ENCODE measurements around the gene CHPF2. TPM values are rescaled to one million over a fixed set of nuclear protein-coding genes. Genes with fewer than 3 reads are reported as not detected.

Gene CHPF2
- total RNA-seq, 6 experiments from 2014 or later = 11.9 to 20.7 (median 17.7) TPM

DNA sequence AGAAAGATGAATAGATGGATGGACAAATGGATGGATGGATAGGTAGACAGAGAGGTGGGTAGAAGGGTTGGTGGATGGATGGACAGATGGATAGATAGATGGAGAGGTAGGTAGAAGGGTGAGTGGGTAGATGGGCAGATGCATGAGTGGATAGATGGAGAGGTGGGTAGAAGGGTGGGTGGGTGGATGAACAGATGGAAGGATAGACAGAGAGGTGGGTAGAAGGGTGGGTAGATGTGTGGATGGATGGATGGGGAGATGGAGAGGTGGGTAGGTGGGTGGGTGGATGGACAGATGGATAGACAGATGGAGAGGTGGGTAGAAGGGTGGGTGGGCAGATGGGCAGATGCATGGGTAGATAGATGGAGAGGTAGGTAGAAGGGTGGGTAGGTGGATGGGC lies 34.4 kb upstream of the CHPF2 start:
- ATAC-seq (no peak), DNase-seq (no peak)
- intact Hi-C loops (cut with DNase I) = no loop called here

DNA sequence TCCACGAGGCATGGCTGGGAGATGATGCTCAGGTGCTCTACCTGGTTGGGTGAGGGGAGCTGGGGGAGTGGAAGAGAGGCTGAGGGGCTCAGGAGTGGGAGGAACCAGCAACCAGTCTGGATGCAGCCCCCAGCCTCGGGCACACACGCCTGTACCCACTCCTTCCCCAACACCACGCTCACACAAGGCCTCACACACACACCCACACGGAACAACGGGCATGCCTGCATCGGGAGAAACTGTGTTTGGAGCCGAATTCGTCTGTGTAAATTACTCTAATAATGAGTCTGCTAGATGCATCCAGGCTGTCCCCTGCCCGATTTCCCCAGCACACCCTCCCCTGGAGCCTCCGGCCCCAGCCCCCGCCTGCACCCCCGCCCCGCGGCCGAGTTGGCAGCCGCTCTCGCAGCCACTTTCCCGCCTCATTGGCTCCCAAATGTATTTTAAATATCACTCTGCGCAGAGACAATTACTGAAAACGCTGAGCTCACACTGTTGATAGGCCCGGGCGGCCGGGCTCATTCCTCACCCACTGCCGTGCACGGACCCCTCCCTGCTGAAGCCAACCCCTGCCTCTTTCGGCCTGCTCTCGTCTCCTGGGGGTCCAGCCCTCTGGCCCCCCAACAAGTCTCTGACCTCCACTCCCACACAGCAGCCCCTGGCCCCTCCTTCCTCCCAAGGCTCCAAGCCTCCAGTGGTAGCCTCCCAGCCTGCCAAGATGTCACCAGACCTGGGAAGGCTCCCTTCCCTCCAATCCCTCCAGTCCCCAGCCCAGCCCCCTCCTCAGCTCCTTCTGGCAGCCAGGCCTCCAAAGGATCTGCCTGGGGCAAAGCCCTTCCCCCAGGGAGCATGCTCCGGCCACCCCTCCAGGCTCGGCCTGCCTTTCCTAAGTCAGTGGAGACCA lies 33.1 kb upstream of the CHPF2 start:
- intact Hi-C loops (cut with DNase I) = no loop called here
- Histone ChIP-seq H3K36me3 (no peaks in the 10 kb centered on the region), H3K9me3 (no peaks in the 10 kb centered on the region), H3K27ac (no peak overlapping the region), H3K4me1 (no peaks in the 10 kb centered on the region), H3K4me3 (no peak overlapping the region), H3K27me3 (no peaks in the 10 kb centered on the region)
- TF ChIP-seq, protein P1, sequence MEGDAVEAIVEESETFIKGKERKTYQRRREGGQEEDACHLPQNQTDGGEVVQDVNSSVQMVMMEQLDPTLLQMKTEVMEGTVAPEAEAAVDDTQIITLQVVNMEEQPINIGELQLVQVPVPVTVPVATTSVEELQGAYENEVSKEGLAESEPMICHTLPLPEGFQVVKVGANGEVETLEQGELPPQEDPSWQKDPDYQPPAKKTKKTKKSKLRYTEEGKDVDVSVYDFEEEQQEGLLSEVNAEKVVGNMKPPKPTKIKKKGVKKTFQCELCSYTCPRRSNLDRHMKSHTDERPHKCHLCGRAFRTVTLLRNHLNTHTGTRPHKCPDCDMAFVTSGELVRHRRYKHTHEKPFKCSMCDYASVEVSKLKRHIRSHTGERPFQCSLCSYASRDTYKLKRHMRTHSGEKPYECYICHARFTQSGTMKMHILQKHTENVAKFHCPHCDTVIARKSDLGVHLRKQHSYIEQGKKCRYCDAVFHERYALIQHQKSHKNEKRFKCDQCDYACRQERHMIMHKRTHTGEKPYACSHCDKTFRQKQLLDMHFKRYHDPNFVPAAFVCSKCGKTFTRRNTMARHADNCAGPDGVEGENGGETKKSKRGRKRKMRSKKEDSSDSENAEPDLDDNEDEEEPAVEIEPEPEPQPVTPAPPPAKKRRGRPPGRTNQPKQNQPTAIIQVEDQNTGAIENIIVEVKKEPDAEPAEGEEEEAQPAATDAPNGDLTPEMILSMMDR (IDR thresholded peaks at IDR 0.05) = no peak
- no peak for TF ChIP-seq POLR2A (IDR thresholded peaks at IDR 0.05)
- ATAC-seq (no peak), DNase-seq (no peak)
- 65% methylated on average over 16 of the region's 30 CpGs for WGBS (ENCODE audit: insufficient coverage, low coverage, low lambda C conversion rate, missing lambda C conversion rate)

More for the DNA sequence above, 34.4 kb upstream of the CHPF2 start:
- Histone ChIP-seq H3K9me3 (no peaks in the 10 kb centered on the region), H3K4me3 (no peak overlapping the region), H3K27me3 (no peaks in the 10 kb centered on the region), H3K4me1 (no peaks in the 10 kb centered on the region), H3K36me3 (no peaks in the 10 kb centered on the region), H3K27ac (no peak overlapping the region)
- TF ChIP-seq, protein P1 (IDR thresholded peaks at IDR 0.05) = no peak
- TF ChIP-seq POLR2A (IDR thresholded peaks at IDR 0.05) = no peak

DNA sequence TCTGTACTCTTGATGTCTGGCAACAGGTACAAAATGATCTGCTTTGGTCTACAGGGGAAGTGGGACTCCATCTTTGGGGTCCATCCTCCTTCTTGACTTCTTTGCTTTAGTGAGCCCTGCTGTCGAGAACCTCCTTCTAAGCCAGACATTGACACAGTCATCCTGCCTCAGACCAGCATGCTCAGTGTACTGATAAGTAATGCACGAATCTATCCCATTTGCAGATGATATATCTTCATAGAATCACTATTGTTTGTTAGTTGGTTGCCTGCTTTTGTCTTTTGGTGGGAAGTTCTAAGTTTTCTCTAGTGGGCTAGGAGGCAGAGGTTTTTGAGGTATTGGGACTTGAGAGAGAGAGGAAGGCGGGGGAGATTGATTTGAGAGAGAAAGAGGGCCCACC lies 30.9 kb upstream of the CHPF2 start:
- intact Hi-C loops (cut with DNase I) = no loop called here
- Histone ChIP-seq H3K27me3 (no peaks in the 10 kb centered on the region), H3K27ac (no peak overlapping the region), H3K4me3 (no peak overlapping the region), H3K4me1 (no peaks in the 10 kb centered on the region), H3K9me3 (no peaks in the 10 kb centered on the region), H3K36me3 (no peaks in the 10 kb centered on the region)
- DNase-seq = no peak
- 75% methylated on average over 3 of the region's 3 CpGs for WGBS (ENCODE audit: insufficient coverage, low coverage, low lambda C conversion rate, missing lambda C conversion rate)
- no peak for ATAC-seq
- TF ChIP-seq POLR2A (IDR thresholded peaks at IDR 0.05) = no peak
- TF ChIP-seq, protein P1 (IDR thresholded peaks at IDR 0.05) = no peak

DNA sequence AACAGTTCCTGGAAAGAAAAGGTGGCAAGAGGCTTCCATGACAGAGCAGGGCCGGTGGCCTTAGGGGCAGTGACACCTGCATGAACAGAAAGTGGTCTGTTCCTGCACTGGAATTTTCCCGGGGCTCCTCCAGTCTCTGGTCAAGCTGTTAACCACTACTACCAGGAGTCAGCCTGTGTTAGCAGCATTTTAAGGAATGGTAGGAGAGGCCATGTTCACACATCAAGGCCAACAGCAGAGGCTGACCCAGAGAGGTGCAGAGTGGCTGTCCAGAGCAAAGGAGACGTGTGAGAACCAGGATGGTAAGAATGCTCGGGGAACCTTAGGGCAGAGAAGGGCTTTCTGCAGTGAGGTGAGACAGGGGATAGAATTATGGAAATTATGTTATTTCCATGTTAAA lies 30.5 kb upstream of the CHPF2 start:
- no peak for DNase-seq
- H3K36me3 ChIP-seq = no peaks in the 10 kb centered on the region
- no peaks in the 10 kb centered on the region for H3K4me1 ChIP-seq
- H3K4me3 ChIP-seq = no peak overlapping the region
- ATAC-seq = no peak
- no peak for TF ChIP-seq POLR2A (IDR thresholded peaks at IDR 0.05)
- TF ChIP-seq, protein P1 (IDR thresholded peaks at IDR 0.05) = no peak
- WGBS (ENCODE audit: insufficient coverage, low coverage, low lambda C conversion rate, missing lambda C conversion rate) = 78% methylated on average over 4 of the region's 4 CpGs
- no peaks in the 10 kb centered on the region for H3K9me3 ChIP-seq
- intact Hi-C loops (cut with DNase I) = no loop called here
- H3K27me3 ChIP-seq = no peaks in the 10 kb centered on the region
- no peak overlapping the region for H3K27ac ChIP-seq
